ENCODE data around the gene USP53.

DNA sequence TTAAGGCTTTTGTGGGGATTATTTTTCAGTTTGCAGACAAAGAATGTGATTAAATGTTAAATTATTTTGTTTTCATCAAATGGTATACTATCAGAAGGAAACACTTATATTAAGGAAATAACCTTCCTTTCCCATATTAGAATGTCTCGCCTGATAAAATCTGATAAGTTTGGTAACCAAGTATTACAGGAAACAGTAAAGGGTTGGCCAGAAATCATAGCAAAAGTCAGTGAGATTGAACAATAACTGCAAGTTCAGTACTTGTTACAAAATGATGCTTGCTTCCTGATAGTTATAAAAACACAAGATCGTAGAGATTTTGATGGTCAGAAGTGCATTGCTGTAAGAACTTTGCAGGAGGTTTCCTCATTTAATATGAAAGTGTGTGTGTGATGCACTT is 68.9 kb downstream of the USP53 start:
- TF ChIP-seq, protein P1, sequence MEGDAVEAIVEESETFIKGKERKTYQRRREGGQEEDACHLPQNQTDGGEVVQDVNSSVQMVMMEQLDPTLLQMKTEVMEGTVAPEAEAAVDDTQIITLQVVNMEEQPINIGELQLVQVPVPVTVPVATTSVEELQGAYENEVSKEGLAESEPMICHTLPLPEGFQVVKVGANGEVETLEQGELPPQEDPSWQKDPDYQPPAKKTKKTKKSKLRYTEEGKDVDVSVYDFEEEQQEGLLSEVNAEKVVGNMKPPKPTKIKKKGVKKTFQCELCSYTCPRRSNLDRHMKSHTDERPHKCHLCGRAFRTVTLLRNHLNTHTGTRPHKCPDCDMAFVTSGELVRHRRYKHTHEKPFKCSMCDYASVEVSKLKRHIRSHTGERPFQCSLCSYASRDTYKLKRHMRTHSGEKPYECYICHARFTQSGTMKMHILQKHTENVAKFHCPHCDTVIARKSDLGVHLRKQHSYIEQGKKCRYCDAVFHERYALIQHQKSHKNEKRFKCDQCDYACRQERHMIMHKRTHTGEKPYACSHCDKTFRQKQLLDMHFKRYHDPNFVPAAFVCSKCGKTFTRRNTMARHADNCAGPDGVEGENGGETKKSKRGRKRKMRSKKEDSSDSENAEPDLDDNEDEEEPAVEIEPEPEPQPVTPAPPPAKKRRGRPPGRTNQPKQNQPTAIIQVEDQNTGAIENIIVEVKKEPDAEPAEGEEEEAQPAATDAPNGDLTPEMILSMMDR (IDR thresholded peaks at IDR 0.05; ENCODE audit: extremely low read depth in 1 of 2, insufficient read depth in 1 of 2, low read depth in 1 of 2, low read length in 2 of 2): no peak
- TF ChIP-seq EZH2 (IDR thresholded peaks at IDR 0.05; ENCODE audit: borderline replicate concordance, low read depth, low read length, severe bottlenecking): no peak
- peak; percentile 63 for TF ChIP-seq POLR2A (IDR thresholded peaks at IDR 0.05; ENCODE audit: low read depth, low read length)
- TF ChIP-seq, protein P2, sequence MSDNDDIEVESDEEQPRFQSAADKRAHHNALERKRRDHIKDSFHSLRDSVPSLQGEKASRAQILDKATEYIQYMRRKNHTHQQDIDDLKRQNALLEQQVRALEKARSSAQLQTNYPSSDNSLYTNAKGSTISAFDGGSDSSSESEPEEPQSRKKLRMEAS (IDR thresholded peaks at IDR 0.05; ENCODE audit: insufficient read depth, insufficient read length): no peak
- TF ChIP-seq JUN (IDR thresholded peaks at IDR 0.05; ENCODE audit: borderline replicate concordance, insufficient read depth, insufficient read length, low read depth): peak; percentile 65
- TF ChIP-seq MYC (IDR thresholded peaks at IDR 0.05; ENCODE audit: low read depth, low read length): no peak
- TF ChIP-seq POLR2AphosphoS5 (IDR thresholded peaks at IDR 0.05; ENCODE audit: insufficient read depth, low read depth, low read length): peak; percentile 51
- no peak for TF ChIP-seq FOS (IDR thresholded peaks at IDR 0.05; ENCODE audit: borderline replicate concordance, insufficient read depth, low read length)
